Stimulated activated CD8-positive, alpha-beta memory T cell treated with anti-CD3 and anti-CD28 coated beads, Interleukin-7, amount 100 ng/mL, for 48 hours (primary cell): Measurements from ENCODE around the gene ZNF280D.

Source experiments
- DNase-seq, 2 donors: peaks; one replicate each; pipeline ENCODE4 v3.0.0-alpha.2; 2020; ENCODE audit warnings: low read depth in 1 of 2; ENCODE audit errors: extremely low read depth in 1 of 2

ZNF280D gene

DNA sequence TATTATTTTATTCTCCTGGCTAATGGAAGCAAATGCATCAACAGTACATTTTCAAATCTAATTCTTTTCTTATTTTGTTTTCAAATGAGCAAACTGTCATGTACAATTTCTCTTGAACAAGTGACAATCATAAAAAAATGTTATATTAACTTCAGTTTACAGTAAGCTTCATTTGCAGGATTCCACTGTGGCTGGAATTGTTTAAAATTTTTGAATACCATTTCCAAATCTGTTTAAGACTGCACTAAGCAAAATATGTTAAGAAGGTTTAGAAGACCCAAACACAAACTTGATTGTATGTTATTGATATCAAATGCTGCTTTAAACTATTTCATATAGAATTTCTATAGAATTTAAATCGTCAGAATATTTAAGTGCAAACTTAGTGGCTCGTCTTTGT is 92.8 kb downstream of the ZNF280D start:
- DNase-seq = no peak

DNA sequence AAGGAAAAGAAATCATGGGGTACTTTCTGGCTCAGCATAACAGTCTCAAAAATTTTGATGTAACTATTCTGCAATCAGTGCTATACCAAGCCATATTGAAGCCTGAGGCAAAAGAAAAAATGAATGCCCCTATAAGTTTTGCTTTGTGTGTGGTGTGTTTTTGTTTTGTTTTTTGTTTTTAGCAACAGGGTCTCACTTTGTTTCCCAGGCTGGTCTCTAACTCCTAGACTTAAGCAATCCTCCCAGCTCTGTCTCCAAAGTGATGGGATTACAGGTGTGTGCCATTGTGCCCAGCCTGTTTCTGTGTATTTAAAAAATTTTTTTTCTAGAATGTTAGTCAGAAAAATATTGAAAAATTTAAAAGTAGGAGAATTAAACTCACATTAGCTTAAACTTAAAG is 93.2 kb downstream of the ZNF280D start:
- no peak for DNase-seq

DNA sequence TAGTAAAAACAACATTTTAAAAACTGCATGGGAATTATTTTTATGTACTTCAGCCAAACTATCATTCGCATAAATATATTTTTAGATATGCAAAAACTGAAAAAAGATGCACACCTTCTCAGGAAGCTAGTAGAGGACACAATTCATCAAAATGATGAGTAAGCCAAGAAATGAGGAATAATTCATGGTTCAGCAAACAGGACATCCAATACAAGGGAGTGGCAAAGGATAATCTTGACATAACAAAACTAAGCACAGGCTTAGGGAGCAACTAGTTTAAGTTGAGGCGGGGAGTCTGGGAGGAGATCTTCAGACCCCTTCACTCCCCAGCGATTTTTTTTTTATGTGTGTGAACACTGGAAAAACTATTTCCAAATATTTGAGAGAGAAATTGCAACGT is 93.7 kb downstream of the ZNF280D start:
- DNase-seq = no peak

DNA sequence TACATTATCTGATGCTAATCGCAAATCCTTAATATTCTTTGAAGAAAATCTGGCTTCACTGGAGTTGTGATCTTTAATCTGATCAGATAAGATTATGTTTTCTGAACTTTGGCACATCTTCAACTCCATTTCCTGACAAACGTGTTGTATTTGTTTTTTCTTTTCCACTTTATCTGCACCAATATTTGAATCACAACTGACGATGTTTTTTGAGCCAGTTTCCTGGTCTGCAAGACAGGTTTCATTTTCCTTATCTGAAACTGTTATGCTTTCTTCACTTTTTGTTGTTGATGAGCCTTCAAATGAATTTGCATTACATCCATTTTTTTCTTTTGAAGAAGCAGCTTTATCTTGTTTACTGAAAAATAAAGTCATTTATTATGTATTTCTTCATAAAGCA is 101.5 kb downstream of the ZNF280D start:
- DNase-seq = no peak

DNA sequence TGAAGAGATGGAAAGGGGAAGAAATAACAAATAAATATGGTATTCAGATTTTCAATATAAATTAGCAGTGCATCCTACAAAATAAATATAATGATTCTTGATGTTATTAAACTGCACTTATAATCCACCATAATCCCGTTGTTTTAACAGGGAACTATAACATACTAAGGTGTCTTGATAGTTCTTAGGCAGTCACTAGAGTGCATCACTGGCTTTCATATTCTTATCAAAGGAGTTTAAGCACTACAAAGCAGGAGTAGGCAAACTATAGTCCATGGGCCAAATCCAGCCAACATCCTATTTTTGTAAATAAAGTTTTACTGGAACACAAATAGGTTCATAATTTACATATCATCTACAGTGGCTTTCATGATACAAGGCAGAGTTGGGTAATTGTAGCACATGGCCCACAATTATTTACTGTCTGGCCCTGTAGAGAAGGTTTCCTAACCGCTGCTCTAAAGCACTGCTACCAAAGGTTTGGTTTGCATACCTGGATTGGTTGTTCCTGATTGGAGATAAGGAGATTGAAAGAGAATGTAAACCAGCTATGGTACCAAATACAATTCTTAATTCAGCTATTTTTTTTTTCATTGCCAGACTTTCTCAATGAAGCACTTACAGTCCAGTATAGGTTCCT is 104.3 kb downstream of the ZNF280D start:
- no peak for DNase-seq

DNA sequence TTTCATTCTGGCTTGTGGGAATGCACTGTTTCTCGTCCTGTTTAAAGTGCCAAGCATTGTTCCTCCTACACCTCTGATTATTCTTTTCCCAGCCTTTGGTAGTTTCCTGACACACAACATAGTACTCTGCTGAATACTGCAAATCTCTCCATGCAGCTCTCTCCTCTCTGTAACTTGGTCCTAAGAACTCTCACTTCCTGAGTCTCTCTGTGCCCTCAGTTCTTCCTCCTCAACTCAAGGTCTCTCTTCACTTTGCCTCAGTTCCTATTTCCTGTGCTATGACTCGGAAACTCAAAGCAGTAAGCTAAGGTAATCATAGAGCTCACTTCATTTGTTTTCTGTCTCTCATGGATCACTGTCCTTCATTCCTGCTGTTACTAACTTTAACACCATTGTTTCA is 113.4 kb downstream of the ZNF280D start:
- no peak for DNase-seq

DNA sequence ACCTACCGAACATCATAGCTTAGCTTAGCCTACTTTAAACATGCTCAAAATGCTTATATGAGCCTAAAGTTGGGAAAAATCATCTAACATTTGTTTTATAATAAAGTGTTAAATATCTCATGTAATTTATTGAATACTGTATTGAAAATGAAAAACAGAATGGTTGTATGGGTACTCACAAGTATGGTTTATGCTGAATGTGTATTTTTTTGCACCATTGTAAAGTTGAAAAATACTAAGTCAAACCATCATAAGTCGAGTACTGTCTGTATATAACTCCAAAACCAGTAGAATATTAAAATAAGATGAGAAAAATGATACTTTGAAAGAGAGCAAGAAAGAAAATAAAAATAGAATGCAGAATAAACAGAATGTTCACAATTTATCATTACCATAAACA is 115.7 kb downstream of the ZNF280D start:
- DNase-seq = no peak

DNA sequence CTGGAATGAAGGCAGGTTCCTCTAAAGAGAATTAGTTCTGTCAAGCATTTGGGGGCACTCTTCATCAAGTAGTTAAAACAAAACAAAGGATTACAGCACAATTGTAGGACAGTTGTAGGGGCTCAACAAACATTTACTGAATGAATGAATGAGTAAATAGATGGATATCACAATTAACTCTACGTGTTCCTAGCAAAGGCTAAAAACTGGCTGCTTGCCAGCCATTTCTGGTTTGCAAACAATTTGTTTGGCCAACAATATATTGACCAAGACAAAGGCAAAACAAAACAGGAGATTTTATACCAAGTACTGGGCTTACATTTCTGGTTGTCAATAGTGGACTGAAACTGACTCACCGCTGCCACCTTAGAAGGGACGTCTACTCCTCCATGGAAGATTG is 116.8 kb downstream of the ZNF280D start:
- no peak for DNase-seq

DNA sequence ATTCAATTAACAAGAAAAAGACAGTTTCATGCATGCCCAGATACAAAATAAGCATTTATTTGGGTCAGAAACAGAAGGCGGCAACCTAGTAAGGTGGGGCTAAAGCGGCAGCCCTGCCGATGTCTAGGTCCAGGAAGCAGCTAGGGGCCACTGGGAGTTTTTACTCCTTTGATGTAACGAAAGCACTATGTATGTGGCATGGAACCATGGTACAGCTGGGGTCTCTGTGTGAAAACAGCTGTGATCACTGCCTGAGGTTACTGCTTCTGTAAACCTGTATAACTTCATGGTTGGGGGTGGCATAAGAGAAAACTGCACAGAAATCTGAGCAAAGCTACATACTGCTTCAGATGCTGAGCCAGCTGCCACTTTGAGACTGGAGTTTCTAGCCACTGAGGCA is 119.5 kb downstream of the ZNF280D start:
- no peak for DNase-seq

DNA sequence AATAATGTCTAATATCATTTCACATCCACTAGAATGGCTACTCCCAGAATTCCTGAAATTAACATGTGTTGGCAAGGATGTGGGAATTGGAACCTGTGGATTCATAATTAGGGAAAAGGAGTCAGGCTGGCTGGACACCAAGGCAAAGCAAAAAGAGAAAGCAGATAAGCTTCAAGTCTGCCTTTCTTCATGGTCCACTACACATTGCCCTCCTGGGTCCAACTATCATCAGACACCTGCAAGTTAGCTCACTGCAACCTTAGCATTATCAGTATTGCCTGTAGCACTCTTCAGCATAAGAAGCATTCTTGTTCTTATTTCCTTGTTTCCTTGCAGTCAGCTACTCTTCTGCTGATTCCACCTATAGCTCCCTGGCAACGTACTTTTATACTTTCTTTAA is 124.3 kb downstream of the ZNF280D start:
- DNase-seq = no peak

DNA sequence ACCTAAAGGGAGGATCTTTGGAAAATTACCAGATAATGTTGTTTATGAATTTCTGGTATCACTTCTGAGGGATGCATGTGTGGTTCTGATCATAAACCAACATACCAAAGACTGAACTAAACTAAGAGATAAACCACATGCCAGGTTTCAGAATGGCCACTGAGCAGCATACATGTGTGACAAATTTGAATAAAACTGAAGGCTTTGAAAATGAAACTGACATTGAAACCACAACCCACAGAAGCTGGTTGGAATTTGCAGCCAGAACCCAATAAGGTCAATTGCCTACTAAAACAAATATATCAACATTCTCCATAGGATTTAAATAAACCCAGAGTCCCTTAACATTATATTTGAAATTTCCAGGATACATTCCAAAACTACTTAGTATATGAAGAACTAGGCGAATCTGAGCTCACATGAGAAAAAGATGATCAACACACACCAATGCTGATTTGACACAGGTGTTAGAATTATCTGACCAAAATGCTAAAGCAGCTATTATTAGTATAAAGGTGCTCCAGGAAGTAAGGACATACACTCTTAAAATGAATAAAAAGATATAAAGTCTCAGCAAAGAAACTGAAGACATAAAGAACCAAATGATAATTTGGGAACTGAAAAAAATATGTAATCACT is 125.0 kb downstream of the ZNF280D start:
- no peak for DNase-seq

DNA sequence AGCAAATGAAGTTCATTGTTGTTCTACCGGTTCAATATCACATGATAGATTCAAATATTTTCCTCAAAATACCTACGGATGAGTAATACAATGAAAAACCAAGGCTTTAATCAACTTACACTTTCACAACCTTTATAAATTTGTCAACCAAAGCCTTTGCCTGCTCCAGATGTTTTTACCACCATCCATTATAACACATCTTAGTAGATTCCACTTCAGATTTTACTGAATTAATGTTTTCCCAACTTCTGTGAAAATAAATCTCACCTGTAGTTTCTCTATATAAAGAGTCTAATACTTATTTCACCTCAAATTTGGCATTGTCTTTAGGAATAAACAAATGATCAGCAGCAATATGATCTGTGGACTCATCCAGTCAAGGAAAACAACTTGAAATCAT is 131.1 kb downstream of the ZNF280D start:
- DNase-seq = no peak

DNA sequence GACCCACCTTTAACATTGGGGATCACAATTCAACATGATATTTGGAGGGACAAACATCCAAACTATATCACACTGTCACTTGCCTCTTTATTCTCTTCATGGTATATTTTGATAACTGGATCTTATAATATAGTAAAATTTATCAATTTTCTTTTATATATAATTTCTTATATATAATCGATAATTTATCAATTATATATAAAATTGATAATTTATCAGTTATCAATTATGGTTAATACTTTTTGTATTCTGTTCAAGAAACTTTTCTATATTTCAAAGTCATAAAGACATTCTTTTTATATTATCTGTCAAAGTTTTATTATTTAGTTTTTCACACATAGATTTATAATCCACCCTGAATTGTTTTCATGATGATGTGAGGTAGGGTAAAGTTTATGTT is 132.9 kb downstream of the ZNF280D start:
- no peak for DNase-seq

DNA sequence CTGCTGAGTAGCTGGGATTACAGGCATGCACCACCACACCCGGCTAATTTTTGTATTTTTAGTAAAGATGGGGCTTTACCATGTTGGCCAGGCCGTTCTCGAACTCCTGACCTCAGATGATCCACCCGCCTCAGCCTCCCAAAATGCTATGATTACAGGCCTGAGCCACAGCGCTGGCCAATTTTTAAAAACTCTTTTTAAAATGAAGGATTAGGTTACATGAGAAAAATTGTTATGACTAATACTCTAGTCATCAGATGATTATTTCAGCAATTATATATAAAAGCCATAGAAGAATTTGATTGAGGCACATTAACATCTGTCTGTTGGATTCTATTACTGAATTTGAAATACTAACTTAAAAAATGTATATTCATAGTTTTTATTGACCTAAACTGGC is 134.3 kb downstream of the ZNF280D start:
- no peak for DNase-seq

DNA sequence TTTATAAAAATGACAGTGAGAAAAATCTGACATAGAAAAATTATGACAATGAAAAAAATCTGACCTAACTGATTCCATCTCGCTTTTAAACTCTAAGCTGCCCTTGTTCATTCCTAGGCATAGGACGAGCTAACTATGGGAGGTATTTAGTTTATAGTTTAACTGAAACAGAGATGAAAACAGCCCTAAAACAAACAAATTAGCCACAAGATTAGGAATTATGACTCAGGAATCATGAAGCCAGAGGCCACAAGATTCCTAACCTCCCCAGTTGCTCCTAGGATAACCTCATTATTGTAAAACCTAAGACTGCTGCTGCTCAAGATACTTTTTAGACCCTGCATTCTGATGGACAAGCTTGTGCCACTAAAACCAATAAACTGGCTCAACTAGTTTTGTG is 145.6 kb downstream of the ZNF280D start:
- no peak for DNase-seq

DNA sequence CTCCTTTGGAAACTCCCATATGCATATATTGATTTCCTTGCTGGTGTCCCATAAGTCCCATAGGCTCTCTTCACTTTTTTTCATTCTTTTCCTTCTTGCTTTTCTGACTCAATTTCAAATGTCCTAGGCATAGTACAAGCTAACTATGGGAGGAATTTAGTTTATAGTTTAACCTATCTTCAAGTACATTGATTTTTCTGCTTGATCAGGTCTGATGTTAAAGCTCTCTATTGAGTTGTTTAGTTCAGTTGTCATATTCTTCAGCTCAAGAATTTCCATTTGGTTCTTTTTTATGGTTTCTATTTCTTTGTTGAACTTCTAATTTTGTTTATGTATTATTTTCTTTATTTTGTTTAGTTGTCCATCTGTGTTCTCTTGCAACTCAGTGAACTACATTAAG is 147.1 kb downstream of the ZNF280D start:
- DNase-seq = no peak

DNA sequence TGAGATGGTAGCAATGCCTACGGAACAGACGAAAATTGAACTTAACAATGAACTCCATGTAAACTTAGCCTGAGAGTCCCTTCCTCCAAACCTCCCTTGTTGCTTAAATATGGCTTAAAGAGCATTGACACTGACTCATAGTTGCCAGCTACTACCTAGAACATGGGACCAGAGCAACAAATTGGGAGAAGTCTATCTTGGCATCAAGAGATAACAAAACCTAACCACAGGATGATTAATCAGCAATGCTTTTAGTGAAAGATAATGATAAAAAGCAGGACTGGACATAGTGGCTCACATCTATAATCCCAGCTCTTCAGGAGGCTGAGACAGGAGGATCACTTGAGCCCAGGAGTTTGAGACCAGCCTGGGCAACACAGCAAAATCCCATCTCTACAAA is 150.5 kb downstream of the ZNF280D start:
- DNase-seq = no peak
